ENCODE results near the gene PRRX2. TPM values are rescaled to one million over a fixed set of nuclear protein-coding genes. Genes with fewer than 3 reads are reported as not detected.

Gene PRRX2
- total and polyA plus RNA-seq, 9 of the 15 experiments (the other 6 are each of a cell fraction or from before 2014, with no cell fraction given) = 0.21 TPM; not detected in 8

DNA sequence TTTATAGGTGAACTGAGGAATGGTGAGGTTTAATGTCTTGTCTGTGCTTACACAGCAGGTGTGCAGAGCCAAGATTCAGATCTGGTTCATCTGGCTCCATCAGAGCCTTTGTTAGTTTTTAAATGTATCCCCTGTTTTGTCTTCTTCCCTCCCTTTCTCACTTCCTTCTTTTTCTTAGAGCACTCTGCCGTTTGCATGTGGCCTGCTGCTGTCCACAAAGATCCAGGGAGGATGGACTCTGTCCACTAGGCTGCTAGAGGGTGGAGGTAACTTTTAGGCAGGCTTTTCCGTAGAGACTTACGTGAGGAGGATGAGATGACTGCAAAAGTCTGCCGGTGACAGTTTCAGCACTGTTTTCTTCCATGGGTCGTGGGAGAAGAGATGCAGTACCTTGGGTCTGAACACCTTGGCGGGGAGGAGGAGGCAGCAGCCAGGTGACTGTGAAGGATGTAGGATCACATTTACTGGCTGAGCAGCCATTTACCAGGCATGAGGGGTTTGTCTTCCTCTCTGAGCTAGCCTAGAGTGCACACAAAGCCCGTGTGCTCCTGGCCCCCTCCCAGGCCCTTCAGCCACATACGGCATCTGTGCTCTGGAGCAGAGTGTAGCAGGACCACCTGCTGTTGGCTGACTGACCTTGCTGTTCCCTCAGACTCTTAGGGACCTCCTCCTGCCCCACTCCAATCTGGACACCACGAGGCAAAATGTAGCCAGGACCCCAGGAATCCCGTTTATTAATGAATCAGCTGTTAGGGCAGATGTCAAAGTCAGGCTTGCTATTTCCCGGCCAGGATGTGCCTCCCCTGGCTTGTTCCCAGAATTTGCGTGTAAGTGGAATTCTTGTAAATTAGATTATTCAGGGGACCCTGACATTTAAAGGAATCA, 37.6 kb upstream of the PRRX2 start:
- WGBS (ENCODE audit: insufficient coverage, low coverage, missing lambda C conversion rate) = 31% methylated on average over 11 of the region's 12 CpGs
- Histone ChIP-seq H3K27ac (ENCODE audit: extremely low read depth, low read depth, low read length) (peak overlapping the region; percentile 87; the same call in 2 of the 3 replicates), H3K27me3 (ENCODE audit: control insufficient read depth in 2 of 2, insufficient read depth in 2 of 2, low read length in 2 of 2) (no peaks in the 10 kb centered on the region), H3K36me3 (ENCODE audit: control insufficient read depth, insufficient read depth, low read length) (peaks cover 55% of the 10 kb centered on the region), H3K79me2 (ENCODE audit: control insufficient read depth, insufficient read depth, low read length) (peaks cover 68% of the 10 kb centered on the region), H3K4me2 (ENCODE audit: insufficient read depth, low read length) (peak overlapping the region; percentile 94), H3K9ac (ENCODE audit: insufficient read depth in 1 of 2, low read depth in 2 of 2, low read length in 2 of 2) (peak overlapping the region; percentile 87 to 88), H3K4me3 (peak overlapping the region; percentile 67), H3K9me3 (replicated peaks; ENCODE audit: control insufficient read depth, insufficient read depth, low read depth, low read length) (no peaks in the 10 kb centered on the region), H2AFZ (ENCODE audit: low read depth, low read length) (no peak overlapping the region), H4K20me1 (replicated peaks; ENCODE audit: control insufficient read depth, insufficient read depth, low read length) (peaks cover 54% of the 10 kb centered on the region), H3K9me1 (ENCODE audit: control insufficient read depth, insufficient read depth, low read length) (no peaks in the 10 kb centered on the region), H3K4me1 (replicated peaks in 1 of 2; ENCODE audit: control insufficient read depth in 2 of 2, insufficient read depth in 2 of 2, low read length in 2 of 2) (peaks cover 36 to 53% of the 10 kb centered on the region in 2 experiments)
- DNase-seq (ENCODE audit: extremely low read depth in 1 of 4, low spot score in 3 of 4) (no peak), ATAC-seq (no peak), FAIRE-seq (peak; percentile 42)
- ChIA-PET CTCF (ENCODE audit: low intra/inter-chr PET ratio) (no interaction called here), POLR2A (interaction anchor here (0.5 to 2.4 kb wide), 10 partner anchors 9 to 846 kb away, joined by 3 to 11 read pairs (median 4); no protein-coding TSS in a partner anchor)
- TF ChIP-seq SRF (CRISPR knock-in tag; IDR thresholded peaks at IDR 0.05) (peak in 1 of 2 experiments; percentile 30; a peak in 1 of 4 replicates), ZBTB8A (IDR thresholded peaks at IDR 0.05; ENCODE audit: partially characterized antibody) (no peak), RBM17 (IDR thresholded peaks at IDR 0.05; ENCODE audit: borderline replicate concordance, low read depth, low read length) (no peak), SPI1 (IDR thresholded peaks at IDR 0.05; ENCODE audit: borderline replicate concordance, low read depth, low read length) (peak; percentile 79)
- TF ChIP-seq, protein P1, sequence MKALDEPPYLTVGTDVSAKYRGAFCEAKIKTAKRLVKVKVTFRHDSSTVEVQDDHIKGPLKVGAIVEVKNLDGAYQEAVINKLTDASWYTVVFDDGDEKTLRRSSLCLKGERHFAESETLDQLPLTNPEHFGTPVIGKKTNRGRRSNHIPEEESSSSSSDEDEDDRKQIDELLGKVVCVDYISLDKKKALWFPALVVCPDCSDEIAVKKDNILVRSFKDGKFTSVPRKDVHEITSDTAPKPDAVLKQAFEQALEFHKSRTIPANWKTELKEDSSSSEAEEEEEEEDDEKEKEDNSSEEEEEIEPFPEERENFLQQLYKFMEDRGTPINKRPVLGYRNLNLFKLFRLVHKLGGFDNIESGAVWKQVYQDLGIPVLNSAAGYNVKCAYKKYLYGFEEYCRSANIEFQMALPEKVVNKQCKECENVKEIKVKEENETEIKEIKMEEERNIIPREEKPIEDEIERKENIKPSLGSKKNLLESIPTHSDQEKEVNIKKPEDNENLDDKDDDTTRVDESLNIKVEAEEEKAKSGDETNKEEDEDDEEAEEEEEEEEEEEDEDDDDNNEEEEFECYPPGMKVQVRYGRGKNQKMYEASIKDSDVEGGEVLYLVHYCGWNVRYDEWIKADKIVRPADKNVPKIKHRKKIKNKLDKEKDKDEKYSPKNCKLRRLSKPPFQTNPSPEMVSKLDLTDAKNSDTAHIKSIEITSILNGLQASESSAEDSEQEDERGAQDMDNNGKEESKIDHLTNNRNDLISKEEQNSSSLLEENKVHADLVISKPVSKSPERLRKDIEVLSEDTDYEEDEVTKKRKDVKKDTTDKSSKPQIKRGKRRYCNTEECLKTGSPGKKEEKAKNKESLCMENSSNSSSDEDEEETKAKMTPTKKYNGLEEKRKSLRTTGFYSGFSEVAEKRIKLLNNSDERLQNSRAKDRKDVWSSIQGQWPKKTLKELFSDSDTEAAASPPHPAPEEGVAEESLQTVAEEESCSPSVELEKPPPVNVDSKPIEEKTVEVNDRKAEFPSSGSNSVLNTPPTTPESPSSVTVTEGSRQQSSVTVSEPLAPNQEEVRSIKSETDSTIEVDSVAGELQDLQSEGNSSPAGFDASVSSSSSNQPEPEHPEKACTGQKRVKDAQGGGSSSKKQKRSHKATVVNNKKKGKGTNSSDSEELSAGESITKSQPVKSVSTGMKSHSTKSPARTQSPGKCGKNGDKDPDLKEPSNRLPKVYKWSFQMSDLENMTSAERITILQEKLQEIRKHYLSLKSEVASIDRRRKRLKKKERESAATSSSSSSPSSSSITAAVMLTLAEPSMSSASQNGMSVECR (CRISPR knock-in tag; IDR thresholded peaks at IDR 0.05) = 0 out of 2 replicates have a peak, but pooled peaks have one; percentile 30
- BruUV-seq (replicated peaks) = no TSS peak
- in situ Hi-C loops (cut with MboI) = no loop called here
- intact Hi-C loops (cut with micrococcal nuclease) = no loop called here

All from K562 (cell line).